Measurements from ENCODE around the gene AP1B1.
"Not testable (repeated sequence)": the region's sequence is repeated elsewhere in the genome, so short reads cannot be mapped to it uniquely, and the experiment has no call there.

Gene AP1B1

DNA sequence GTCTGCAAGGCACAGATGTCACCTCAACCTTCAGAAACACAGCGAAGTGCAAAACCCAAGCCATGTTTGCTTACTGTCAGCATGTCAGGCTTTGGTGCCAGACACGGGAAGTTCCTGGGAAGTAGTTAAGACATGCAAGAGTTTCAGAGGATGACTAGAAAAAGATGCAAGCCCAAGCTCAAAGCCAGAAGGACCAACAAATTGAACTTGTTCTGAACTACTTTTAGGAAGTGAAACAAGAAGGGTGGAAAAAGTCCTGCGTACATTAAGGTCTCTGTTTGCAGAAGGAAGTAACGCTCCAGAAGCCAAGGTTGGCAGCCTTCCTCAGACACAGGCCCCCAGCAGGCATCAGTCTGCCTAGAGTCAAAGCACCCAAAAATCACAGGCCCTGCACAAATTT, 2.6 kb downstream of the AP1B1 start:
- no peak for DNase-seq

DNA sequence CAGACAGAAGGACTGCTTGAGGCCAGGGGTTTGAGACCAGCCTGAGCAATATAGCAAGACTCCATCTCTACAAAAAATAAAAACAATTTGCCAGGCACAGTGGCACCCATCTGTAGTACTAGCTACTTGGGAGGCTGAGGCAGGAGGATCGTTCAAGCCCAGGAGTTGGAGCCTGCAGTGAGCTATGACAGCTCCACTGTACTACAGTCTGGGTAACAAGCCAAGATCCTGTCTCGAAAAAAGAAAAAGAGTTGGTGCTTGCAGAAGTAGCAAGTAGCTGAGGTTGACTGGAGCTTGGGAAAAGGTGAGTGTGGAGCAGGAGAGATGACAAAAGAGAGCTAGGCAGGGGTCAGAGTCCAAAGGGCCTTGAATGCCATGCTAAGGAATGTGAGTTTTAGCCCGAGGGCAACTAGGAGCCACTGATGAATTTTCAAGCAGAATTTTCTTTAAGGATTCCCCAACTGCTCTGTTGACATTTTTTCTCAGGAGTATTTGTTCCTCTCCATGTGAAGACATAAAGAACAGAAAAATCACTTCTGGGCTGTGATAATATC, 3.1 kb downstream of the AP1B1 start:
- DNase-seq, result no peak

DNA sequence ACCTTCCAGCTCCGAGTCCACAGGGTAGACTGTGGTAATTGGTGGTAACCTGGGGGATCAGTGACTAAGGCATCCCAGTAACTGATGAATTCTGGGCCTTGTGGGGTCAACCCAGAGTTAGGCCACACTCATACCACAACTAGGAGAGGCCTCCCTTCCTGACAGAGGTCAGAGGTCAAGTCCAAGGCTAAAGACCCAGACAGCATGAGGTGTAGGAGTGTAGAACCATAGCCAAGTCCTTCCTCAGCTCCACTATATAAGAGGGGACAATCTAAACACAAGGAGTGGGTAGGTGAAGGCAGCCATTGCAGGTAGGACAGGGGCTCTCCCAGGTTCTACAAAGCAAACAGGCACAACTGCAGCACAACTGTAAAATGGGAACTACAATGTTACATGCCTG, 4.6 kb downstream of the AP1B1 start:
- DNase-seq, result no peak

DNA sequence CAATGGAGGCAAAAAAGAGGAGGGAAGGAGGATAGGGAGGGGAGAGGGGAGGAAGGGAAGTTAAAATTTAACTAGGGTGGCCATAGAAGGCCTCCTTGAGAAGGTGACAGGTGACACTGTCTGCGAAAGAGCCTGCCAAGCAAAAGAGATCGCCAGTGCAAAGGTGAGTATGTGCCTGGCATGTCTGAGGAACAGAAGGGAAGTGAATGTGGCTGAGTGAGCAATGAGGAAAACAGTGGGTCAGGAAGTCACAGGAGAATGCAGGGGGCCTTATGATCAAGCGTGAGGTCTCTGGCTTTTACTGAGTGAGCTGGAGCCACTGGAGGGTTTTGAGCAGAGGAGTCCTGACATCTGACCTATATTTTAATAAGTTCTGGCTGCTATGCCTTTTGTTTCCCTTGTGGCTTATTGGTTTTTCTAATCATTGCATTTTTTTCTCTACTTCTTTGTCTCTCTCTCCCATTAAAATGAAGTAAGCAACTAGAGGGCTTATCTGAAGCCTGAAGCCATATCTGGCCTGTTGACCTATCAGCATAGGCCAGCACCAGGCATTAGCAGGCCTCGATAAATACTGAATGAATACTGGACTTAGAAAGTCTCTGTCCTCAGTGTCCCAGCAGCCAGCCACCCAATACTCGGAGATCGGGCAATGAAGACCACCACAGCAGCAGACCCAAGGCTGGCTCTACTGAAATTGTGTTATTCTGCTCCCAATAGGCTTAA, 5.6 kb downstream of the AP1B1 start:
- no peak for DNase-seq

DNA sequence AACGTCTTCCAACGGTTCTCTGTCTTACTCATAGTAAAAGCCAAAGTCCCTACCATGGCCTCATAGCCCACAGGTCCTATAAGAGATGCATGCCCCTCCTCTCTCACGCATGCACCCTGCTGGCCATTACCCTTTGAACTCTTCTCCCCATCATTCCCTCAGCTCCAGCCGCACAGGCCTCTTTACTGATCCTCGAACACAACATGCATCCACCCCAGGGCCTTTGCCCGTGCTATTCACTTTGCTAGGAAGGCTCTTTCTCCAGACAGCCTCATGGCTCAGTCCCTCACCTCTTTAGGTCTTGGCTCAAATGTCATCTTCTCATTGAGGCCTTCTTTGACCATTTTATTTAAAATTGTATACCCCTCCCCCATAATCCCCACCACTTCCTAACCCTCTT, 7.5 kb downstream of the AP1B1 start:
- DNase-seq, result no peak

DNA sequence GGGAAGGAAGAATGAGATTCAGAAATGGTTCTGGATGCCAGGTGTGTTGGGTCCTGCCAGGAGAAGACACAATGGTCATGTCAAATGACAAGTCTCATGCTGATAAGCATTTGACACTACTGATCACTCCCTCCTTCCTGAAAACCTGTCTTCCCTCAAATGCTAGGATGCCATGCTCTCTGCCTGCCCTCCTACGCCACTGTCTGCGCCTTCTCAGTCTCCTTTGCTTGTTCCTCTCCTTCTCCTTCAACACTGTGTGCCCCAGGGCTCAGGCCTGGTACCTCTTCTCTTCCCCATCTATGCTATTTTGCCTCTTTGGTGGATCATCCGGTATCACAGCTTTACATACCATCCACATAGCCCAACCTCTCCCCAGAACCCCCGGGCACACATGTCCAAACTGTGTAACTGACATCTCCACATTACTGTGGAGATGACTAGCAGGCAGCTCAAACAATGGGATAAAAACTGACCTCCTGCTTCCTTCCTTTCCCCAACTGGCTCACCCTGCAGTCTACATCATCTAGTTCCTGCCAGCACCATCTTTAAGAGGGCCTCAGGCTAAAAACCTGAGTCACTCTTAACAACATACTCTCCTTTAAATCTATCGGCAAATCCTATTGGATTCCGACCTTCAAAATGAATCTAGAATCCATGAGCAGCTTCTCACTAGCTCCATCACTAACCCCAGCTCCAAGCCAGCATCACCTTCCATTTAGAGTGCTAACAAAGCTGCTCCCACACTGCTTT, 8.2 kb downstream of the AP1B1 start:
- DNase-seq, result no peak

DNA sequence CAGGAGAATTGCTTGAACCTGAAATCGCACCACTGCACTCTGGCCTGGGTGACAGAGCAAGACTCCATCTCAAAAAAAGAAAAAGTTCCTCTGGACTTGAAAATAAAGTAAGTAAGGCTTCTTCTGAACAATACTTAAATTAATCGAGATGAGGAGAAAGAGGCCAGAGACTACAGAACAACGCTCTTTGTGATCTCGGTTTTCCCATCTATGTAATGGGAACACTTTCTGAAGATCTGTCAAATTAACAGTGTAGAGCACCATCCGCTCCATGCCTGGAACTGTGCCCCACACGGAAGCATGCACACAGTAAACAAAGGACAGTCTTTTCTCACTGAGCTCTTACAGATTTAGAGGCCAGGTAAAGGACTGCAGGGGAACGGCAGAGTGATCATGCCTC, 9.1 kb downstream of the AP1B1 start:
- DNase-seq, result no peak

DNA sequence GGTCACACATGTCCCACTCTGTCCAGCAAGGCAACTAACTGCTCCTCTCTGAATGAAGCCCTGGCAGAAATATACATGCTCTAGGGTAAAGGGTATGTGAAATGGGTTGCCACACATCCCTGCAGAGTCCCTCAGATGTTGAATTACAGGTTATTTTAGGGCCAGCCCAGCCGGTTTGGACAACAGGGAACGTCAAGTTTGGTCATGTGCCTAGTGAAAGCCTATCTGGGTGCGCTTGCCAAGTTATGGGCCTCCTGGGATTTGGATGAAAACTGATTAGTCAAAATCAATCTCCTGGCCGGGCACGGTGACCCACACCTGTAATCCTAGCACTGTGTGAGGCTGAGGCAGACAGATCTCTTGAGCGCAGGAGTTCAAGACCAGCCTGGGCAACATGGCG, 10.4 kb downstream of the AP1B1 start:
- no peak for DNase-seq

DNA sequence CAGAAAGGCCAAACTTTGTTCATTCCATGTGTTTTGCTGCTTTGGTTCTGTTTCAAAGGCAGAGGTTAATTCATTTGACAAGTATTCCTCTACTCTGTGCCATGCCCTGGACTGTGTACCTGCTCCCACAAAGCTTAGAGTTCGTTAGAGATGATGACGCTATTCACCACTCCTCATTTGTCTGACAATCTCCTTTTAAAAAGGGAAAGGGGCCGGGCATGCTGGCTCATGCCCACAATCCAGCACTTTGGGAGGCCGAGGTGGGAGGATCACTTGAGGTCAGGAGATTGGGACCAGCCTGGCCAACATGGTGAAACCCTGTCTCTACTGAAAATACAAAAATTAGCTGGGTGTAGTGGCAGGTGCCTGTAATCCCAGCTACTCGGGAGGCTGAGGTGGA, 11.7 kb downstream of the AP1B1 start:
- DNase-seq, result not testable (repeated sequence)

DNA sequence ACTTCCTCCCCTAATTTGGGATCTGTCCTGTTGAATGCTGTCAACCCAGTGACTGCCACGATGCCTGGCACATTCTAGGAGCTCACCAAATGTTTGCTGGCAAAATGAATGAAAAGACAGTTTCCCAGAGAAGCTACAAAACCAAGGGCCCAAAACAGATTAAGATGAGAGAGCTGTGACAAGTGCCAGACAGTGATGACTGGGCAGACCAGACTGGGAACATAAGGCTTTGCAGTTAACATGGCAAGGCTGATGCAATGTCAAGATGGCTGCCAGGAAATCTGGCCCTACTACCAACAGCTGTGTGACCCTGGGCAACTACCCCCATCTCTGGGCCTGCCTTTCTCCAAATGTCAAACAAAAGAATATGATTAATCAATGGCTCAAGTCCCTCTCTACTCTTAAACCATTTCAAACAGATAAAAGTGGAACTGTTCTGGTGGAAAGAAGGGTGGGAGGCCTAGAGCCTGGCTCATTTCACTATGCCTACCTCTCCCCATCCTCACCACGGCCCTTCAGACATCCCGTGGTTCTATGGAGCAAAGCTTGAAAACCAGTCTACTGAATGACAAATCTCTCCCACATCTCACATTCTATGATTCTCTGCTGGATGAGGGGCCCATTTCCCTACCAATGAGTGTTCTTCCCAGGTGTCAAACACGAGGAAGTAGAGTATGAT, 12.8 kb downstream of the AP1B1 start:
- no peak for DNase-seq

DNA sequence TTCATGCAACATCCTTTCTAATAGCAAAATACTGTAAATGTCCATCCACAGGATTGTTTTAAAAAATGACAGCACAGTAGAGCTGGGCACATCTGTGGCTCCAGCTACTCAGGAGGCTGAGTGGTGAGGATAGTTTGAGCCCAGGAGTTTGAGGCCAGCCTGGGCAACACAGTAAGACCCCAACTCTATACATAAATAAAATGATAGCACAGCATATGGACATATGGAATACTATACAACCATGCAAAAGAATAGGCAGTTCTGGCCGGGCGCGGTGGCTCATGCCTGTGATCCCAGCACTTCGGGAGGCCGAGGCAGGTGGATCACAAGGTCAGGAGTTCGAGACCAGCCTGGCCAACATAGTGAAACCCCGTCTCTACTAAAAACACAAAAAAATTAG, 13.6 kb downstream of the AP1B1 start:
- DNase-seq, result not testable (repeated sequence)

DNA sequence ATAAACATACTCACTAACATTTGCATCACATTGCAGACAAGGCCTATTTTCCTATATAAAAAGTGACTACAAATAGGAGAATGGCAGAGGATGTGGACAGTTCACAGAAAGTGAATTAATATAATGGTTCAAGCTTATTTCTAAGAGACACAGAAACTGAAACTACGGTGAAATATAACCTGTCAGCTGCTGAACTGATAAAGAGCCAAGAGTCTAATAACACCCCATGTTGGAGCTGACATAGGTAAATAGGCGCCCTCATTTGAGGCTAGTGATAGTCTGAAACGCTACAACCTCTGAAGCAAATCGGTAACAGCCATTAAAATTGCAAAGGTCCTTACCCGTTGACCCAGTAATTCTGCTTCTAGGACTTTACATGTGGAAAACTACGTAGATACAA, 14.0 kb downstream of the AP1B1 start:
- no peak for DNase-seq

DNA sequence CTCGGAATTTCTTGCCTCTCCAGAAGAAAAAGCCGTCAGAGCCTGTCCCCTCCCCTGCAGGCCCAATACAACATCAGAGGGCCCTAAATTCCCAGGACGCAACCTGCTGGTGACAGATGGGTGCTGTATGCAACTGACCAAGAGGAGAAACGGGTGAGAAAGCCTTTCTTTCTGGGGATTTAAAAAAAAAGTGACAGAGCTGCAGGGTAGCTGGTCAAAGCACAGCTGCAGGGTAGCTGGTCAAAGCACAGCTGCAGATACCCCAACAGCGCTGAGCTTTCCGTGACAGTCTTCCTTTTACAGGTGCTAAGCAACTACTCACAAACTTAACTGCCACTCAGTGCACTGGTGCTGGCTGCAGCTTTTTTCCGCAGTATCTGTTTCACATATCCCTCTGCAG, 17.8 kb downstream of the AP1B1 start:
- no peak for DNase-seq

DNA sequence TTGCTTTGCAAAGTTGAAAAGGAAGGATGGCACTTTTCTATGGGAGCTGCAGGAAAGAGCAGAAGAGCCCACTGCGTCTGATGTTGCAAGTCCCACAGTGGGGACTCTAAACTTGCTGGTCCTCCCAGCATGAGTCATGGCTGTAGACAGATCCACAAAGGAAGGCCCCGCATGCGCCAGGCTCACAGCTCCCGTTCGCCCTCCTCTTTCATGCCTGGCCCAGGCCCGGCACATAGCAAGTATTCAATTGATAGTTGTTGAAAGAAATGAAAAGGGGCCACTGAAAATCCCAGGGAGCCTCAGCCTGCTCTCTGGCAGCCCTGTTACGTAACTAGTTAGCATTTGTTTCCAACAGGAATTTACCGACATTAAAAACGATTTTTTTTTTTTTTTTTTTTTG, 18.9 kb downstream of the AP1B1 start:
- no peak for DNase-seq

DNA sequence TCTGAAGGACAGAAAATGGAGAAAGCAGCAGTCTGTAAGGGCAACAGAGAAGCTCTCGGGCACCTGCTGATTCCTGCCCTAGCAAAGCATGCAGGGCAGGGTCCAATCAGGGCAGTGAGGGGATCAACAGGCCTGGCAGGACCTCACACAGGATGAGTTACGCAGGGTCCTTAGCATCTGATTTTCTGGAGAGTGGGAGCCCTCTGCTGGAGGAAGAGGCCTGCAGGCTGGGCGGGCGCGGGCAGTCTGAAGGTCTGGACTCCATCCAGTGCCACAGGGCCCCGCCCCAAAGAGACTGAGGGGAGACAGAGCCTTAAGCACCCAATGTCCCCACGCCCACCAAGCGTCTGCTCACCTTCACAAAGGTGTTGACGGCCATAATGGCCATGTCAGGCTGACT, 28.9 kb downstream of the AP1B1 start:
- no peak for DNase-seq

DNA sequence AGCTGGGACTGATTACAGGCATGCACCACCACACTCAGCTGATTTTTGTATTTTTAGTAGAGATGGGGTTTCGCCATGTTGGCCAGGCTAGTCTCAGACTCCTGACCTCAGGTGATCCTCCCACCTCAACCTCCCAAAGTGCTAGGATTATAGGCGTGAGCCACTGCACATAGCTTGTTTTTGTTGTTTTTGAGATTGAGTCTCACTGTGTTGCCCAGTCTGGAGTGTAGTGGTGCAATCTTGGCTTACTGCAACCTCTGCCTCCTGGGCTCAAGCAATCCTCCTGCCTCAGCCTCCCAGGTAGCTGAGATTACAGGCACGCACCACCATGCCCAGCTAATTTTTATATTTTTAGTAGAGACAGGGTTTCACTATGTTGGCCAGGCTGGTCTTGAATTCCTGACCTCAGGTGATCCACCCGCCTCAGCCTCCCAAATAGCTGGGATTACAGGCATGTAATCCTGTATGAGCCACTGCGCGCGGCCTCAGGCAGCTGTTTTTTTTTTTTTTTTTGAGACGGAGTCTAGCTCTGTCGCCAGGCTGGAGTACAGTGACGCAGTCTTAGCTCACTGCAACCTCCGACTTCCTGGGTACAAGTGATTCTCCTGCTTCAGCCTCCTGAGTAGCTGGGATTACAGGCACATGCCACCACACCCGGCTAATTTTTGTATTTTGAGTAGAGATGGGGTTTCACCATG, 31.0 kb downstream of the AP1B1 start:
- DNase-seq, result not testable (repeated sequence)

DNA sequence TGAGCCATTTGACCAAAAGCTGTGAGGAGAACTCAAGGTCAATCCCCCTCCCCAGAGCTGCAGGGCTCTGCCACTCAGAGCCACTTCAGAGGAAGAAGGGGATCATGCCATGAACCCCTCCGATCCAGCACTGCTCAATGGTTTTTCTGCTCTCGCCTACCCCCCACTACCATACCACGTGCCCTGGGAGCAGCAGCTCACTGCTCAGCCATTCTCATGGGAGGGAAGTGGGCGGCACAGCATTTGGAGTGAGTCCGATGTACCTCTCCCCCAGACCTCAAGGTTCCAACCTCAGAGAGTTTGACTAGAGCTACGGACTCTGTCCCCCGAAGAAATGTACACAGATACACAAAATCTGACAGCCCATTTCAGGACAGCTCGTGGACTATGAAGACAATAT, 34.5 kb downstream of the AP1B1 start:
- no peak for DNase-seq

DNA sequence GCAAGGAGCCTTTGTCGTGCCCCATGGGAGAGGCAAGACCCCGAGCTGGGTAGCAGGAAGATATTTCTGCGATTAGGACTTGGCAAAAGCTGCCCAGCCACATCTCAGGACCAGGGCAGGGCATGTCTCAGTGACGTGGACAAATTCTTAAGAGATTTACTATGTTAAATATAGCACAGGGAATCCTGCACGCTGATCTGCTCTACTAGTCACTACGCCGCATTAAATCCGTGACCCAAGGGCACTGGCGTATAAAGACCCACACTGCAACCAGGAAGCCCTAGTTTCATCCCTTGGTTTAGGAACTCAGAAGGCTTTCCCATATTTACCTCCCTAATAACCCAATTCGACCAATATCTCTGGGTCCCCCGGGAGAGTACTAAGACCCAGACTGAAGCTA, 35.1 kb downstream of the AP1B1 start:
- no peak for DNase-seq

DNA sequence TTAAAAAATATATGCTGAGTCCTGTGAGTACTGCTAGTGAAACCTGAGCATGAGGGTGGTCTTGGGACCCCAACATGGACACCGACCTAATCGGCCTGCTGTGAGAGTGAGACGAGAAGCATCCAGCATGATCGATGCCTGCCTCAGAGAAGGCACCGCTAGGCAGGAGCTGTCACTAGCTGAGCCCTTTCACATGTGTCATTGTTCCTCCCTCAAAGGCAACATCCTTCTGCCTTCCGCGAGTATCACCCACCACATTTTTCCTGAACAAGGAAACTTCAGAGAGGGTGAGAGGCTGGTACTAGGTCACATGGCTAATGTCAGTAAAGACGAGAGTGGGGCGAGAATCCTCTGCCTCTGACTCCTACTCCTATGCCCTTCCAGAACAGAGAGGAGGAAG, 35.6 kb downstream of the AP1B1 start:
- DNase-seq, result no peak

DNA sequence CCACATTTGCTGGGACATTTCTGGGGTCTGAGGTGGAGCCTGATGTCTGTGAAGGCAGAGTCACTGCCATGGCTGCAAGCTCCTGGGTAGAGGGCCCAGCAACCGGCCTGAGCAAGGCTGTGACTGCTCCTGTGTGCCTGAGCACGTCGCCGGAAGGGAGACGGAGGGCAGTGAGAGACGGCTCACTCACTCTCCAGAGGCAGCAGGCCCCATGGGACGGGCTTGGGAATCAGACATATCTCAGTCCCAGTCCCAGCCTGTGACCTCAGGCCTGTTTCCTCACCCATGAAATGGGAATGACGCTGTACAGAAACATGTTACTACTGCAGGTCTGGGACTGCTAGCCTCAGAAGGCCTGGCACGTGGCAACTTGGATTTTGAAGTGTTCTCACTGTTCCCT, 36.5 kb downstream of the AP1B1 start:
- no peak for DNase-seq

DNA sequence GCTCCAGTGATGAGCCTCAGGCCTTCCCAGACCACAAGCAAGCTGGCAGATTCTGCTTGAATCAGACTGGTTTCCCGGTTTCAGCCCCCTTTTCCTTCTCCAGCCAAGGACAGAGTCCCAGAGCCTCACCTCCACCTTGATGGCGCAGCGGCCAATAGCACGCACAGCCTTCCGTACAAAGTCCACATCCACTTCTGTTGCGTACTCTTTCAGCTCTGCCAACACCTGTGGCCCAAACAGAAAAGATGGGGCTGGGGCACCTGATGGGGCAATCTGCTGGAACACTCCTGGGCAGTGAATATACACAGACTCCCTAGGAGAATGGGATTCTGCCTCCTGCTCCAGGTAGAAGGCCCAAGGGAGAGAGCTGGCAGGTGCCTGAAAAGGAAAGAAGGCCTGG, 37.3 kb downstream of the AP1B1 start:
- no peak for DNase-seq

DNA sequence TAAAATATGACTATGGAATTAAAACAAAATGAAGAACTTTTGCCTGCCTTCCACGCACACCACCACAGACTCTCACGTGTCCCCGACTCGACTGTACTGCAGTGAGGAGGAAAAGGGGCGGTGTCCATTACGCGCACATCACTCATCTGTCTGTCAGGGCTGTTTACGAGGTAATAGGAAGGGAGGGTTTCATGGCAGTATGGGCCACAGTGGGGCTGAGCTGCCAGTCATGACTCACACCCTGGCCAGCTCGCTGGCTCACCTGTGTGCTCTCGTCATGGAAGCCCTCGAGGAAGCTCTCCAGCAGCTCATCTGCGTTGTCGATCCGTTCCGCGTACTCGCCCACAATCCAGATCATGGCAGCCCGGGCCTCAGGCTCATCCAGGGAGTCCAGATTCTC, 39.4 kb downstream of the AP1B1 start:
- DNase-seq, result no peak

DNA sequence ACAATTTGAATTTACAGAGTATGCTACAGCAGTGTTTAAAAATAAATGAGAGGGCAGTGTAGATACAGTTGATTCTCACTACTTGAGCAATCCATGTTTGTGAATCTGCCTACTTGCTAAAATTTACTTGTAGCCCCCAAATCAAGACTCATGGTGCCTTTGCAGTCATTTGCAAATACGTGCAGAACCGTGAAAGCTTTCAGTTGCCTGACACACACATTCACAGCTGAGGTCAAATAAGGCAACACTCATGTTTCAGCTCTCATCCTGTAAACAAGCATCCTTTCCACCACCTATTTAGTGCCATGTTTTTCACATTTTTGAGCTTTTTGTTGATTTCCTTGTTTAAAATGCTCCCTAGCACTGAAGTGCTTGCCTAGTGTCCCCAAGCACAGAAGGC, 40.3 kb downstream of the AP1B1 start:
- DNase-seq, result no peak
